Measurements from ENCODE around the gene CACHD1.

DNA sequence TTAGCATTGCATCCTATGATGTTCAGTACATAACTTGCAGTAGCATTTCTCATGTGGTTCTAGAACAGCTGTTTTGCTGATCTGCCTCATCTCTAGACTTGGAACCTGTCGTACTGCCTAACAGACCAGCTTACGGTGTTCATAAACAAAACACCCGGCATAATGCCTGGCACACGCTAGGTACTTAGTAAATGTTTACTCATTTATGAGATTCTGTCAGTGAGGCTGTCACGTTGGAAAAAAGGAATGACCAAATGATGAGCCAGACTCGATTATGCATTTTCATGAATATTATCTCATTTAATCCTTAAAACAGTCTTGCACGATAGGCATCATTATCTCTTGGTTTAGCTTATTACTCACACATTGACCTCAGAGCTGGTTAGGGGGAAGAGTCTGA, 46.4 kb downstream of the CACHD1 start:
- TF ChIP-seq, protein P1, sequence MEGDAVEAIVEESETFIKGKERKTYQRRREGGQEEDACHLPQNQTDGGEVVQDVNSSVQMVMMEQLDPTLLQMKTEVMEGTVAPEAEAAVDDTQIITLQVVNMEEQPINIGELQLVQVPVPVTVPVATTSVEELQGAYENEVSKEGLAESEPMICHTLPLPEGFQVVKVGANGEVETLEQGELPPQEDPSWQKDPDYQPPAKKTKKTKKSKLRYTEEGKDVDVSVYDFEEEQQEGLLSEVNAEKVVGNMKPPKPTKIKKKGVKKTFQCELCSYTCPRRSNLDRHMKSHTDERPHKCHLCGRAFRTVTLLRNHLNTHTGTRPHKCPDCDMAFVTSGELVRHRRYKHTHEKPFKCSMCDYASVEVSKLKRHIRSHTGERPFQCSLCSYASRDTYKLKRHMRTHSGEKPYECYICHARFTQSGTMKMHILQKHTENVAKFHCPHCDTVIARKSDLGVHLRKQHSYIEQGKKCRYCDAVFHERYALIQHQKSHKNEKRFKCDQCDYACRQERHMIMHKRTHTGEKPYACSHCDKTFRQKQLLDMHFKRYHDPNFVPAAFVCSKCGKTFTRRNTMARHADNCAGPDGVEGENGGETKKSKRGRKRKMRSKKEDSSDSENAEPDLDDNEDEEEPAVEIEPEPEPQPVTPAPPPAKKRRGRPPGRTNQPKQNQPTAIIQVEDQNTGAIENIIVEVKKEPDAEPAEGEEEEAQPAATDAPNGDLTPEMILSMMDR (IDR thresholded peaks at IDR 0.05): no peak
- TF ChIP-seq POLR2A (IDR thresholded peaks at IDR 0.05) (no peak), EP300 (IDR thresholded peaks at IDR 0.05) (no peak), POLR2AphosphoS5 (IDR thresholded peaks at IDR 0.05) (no peak)
